IPS DF 6.9 (cell line): ENCODE results near the gene PAIP2.

Experiments used
- DNase-seq: peaks from one replicate; pipeline ENCODE4 v3.0.0-alpha.2; 2013; ENCODE audit warnings: low read depth, low spot score
- H3K27ac ChIP-seq: one replicate; pipeline ENCODE4 v1.5.1; 2013; ENCODE audit warnings: low read length, control low read depth
- H3K27me3 ChIP-seq: 2 replicates; pipeline ENCODE4 v1.6.1; 2013; ENCODE audit warnings: mild to moderate bottlenecking, low read length; ENCODE audit not compliant: control insufficient read depth, insufficient read depth
- H3K36me3 ChIP-seq: 2 replicates; pipeline ENCODE4 v1.6.1; 2013; ENCODE audit warnings: low read length; ENCODE audit not compliant: control insufficient read depth, insufficient read depth
- H3K4me1 ChIP-seq: 2 replicates; pipeline ENCODE4 v1.6.1; 2013; ENCODE audit warnings: low read length; ENCODE audit not compliant: control insufficient read depth, insufficient read depth
- H3K4me3 ChIP-seq: 2 replicates; pipeline ENCODE4 v1.5.1; 2013; ENCODE audit warnings: mild to moderate bottlenecking, low read length
- H3K9me3 ChIP-seq: 2 replicates; pipeline ENCODE4 v1.6.1; 2013; ENCODE audit warnings: low read length, inconsistent platforms; ENCODE audit not compliant: control insufficient read depth, insufficient read depth
- WGBS: extraction: QIAGEN DNeasy Blood & Tissue Kit; methylation state at CpG from one replicate; pipeline ENCODE4 v1.1.7; 2013; ENCODE audit warnings: mixed read lengths, missing lambda C conversion rate; ENCODE audit not compliant: insufficient read length, insufficient coverage; 5-methylcytosine and 5-hydroxymethylcytosine counted together

Gene PAIP2

DNA sequence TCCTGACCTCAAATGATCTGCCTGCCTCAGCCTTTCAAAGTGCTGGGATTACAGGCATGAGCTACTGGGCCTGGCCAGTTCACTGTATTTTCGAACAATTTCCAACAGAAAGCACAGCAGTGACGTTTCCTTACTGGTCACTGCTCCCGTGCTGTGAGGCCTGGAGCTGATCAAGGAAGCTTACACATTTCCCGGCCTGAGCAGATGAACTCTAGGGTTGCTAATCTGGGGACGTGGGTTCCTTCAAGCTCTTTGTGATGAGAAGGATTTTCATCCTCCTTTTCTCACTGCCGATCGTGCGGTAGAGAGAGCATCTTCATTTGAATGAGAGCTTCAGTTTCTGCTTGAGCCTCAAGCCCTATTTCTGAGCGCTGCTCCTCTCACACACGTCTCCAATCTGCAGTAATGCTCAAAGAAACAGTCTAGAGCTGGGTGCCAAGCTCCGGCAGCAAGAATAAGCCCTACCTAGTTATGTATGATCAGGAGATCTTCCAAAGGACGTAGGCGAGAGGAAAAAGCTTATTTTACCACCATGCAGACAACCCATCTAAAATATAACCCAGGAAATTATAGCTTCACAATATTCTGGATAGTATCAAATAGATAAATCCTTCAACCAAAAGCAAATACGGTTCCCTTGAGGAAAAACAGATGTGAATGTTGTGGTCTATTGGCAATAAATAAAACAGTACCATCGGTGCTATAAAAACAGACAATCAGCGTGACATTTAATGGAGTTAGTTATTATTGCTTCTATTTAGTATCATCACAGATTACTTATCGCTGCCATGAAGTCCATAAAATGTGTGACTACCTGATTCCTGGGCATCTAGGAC is 69.6 kb downstream of the PAIP2 start:
- no peaks in the 10 kb centered on the region for H3K9me3 ChIP-seq
- DNase-seq, result no peak
- no CpG with 5 or more reads among the region's 17 CpGs for WGBS
- no peak overlapping the region for H3K4me3 ChIP-seq
- no peaks in the 10 kb centered on the region for H3K27me3 ChIP-seq
- H3K4me1 ChIP-seq, result no peaks in the 10 kb centered on the region
- no peaks in the 10 kb centered on the region for H3K36me3 ChIP-seq
- H3K27ac ChIP-seq, result no peak overlapping the region

DNA sequence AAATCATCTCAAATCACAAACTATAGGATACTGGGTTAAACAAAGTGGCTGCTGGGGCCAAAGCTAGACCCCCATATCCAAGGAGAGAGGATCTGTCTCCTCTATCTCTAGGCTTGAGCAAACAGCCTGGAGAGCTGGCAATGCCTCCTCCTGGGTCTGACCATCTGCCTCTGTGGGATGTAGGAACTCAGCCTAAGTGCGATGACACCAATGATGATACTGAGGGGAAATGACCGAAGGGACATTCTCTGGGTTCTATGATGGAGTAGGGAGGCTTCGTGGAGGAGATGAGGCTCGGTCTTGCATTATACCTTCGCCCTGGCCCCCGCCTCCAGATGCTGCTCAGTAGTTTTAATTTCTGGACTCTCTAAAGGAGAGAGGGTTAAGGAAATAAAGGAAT is 71.5 kb downstream of the PAIP2 start:
- H3K27ac ChIP-seq, result no peak overlapping the region
- H3K4me1 ChIP-seq, result no peaks in the 10 kb centered on the region
- H3K4me3 ChIP-seq, result no peak overlapping the region
- WGBS, result no CpG with 5 or more reads among the region's 6 CpGs
- no peaks in the 10 kb centered on the region for H3K36me3 ChIP-seq
- no peak for DNase-seq
- no peaks in the 10 kb centered on the region for H3K9me3 ChIP-seq
- no peaks in the 10 kb centered on the region for H3K27me3 ChIP-seq

DNA sequence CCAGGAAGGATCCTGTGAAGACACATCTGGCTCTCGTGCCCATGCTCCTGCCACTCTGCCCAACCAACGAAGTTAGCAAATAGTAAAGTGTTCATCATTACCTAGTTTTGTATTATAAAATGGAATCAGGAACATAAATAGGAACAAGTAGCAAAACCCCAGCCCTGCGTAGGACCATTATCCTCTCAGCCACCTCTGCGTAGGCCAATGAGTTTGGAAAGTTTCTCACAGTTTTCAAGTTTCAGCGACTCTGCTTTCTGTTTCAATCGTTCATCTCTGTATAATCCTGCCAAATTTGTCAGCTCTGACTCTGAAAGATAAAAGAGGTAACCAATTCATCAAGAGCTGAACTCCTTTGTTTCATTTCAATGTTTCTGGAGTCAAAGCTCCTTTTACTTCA is 72.3 kb downstream of the PAIP2 start:
- WGBS, result no CpG with 5 or more reads among the region's 6 CpGs
- DNase-seq, result no peak
- H3K36me3 ChIP-seq, result peaks cover 3% of the 10 kb centered on the region; the same call in 1 of the 2 replicates
- no peak overlapping the region for H3K4me3 ChIP-seq
- H3K4me1 ChIP-seq, result no peaks in the 10 kb centered on the region
- no peaks in the 10 kb centered on the region for H3K27me3 ChIP-seq
- H3K9me3 ChIP-seq, result no peaks in the 10 kb centered on the region
- H3K27ac ChIP-seq, result no peak overlapping the region

DNA sequence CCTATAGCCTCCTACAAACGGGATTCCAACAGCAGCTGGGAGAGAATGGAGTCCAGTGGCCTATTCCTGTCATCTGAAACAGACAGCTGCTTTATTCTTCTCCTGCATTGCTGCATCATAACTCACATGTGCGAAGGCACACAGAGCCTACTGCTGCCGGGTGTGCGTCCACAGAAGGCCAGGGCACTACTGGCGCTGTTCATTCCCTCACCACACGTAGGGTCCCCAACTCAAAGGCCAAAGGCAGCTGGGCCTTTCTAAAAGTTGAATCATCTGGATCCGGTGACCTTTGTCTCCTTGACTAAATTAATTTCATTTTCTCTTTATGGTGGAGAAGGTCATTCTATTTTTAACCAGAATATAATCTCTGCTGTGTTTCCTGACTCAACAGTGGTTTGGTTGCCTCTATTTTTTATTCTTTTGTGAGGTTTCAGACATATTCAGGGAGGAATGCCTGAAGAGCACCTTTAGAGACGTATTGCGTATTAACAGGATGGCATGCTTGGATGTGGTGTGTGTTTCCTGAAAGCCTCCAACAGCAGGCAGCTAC is 73.0 kb downstream of the PAIP2 start:
- no CpG with 5 or more reads among the region's 9 CpGs for WGBS
- no peaks in the 10 kb centered on the region for H3K27me3 ChIP-seq
- H3K27ac ChIP-seq, result no peak overlapping the region

DNA sequence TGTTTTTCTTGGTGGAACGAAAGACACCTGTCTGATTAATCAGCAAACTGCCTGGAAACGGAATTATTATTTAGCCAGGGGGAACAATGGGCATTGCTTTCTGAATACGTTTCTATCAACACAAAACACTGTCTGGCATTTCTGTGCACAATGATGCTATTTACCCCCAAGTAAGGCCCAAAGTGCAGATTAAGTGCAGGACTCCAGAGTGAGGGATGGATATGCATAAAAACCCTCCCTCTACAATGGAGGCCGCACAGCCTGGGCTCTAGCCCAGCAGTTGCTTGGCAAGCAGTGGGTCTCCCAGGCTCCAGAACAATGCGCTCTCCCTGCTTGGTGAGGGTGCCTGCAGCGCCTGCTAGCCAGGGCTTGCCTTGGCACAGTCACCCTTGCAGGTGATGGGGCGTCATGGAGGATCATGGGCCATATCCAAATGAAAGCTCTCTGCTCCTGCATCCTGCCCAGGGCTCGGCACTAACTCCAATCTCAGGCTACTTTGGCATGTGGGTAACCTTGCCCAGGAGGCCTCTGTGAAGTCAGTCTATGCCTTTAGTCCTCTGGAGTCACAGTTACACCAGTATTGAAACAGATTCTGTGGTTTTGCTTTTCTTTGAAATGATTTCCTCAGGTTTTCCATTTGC is 73.7 kb downstream of the PAIP2 start:
- peaks cover 3% of the 10 kb centered on the region; the same call in 1 of the 2 replicates for H3K36me3 ChIP-seq
- no peak overlapping the region for H3K27ac ChIP-seq
- no peak overlapping the region for H3K4me3 ChIP-seq
- no peaks in the 10 kb centered on the region for H3K9me3 ChIP-seq
- H3K27me3 ChIP-seq, result no peaks in the 10 kb centered on the region
- no peak for DNase-seq
- no CpG with 5 or more reads among the region's 8 CpGs for WGBS
- H3K4me1 ChIP-seq, result no peaks in the 10 kb centered on the region

More for the DNA sequence above, 73.0 kb downstream of the PAIP2 start:
- H3K9me3 ChIP-seq, result no peaks in the 10 kb centered on the region
- no peak for DNase-seq
- H3K36me3 ChIP-seq, result peaks cover 3% of the 10 kb centered on the region; the same call in 1 of the 2 replicates
- H3K4me1 ChIP-seq, result no peaks in the 10 kb centered on the region
- H3K4me3 ChIP-seq, result no peak overlapping the region

DNA sequence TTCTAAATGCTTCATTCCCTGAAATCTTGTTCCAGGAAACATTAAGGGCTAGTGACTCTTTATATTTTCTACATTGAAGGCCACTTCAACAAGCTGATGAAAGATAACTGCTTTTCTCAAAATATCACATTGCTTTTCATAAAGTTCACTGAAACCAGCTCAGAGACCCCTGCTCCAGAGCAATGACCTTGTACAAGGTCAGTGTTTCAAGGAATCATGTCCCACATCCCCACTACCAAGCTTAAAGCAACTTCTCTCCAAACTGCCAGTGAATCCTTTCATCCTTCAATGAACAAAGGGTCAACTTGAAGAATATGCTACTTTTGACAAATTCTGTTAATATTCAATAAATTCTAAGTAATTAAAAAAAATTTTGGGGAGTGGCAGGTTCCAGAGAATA is 74.2 kb downstream of the PAIP2 start:
- Histone ChIP-seq H3K36me3 (peaks cover 3% of the 10 kb centered on the region; the same call in 1 of the 2 replicates), H3K27me3 (no peaks in the 10 kb centered on the region), H3K9me3 (no peaks in the 10 kb centered on the region), H3K4me3 (no peak overlapping the region), H3K27ac (no peak overlapping the region), H3K4me1 (no peaks in the 10 kb centered on the region)
- DNase-seq, result no peak

DNA sequence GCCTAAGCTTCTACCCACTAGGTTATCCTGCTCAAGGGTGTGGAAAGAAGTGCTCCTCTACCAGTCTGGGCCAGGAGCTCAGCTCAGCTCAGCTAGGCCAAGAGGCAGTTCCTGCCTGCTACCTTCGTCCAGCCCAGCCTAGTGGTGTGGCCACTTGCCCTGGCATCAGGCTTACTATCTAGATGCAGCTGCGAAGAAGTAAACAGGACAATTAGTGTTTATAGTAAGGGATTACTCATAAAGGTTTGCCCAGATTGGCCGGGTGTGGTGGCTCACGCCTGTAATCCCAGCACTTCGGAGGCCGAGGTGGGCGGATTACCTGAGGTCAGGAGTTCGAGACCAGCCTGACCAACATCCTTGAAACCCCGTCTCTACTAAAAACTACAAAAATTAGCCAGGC is 75.0 kb downstream of the PAIP2 start:
- Histone ChIP-seq H3K4me1 (no peaks in the 10 kb centered on the region), H3K36me3 (peaks cover 3% of the 10 kb centered on the region; the same call in 1 of the 2 replicates), H3K4me3 (no peak overlapping the region), H3K27ac (no peak overlapping the region), H3K9me3 (no peaks in the 10 kb centered on the region), H3K27me3 (no peaks in the 10 kb centered on the region)
- no peak for DNase-seq
- no CpG with 5 or more reads among the region's 9 CpGs for WGBS

DNA sequence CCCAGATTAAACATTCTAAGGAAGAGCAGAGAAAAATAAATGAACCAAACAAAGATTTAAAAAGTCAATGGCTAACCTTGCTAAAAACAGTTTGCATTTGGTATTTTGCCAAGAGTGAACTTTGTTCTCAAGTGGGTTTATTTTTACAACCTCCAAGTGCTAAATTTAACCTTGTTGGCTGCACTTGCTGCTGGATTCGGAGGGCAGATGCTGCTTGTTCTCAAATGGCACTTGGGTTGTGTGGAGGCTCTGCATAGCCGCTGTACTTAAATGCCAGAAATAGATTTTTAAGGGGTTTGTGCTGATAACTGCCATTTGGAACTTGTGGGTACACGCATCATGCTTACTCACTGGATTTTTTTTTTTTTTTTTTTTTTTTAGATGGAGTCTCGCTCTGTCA is 75.6 kb downstream of the PAIP2 start:
- Histone ChIP-seq H3K36me3 (peaks cover 3% of the 10 kb centered on the region; the same call in 1 of the 2 replicates), H3K4me1 (no peaks in the 10 kb centered on the region), H3K27me3 (no peaks in the 10 kb centered on the region), H3K27ac (no peak overlapping the region), H3K9me3 (no peaks in the 10 kb centered on the region), H3K4me3 (no peak overlapping the region)
- DNase-seq, result no peak
- no CpG with 5 or more reads among the region's 4 CpGs for WGBS

DNA sequence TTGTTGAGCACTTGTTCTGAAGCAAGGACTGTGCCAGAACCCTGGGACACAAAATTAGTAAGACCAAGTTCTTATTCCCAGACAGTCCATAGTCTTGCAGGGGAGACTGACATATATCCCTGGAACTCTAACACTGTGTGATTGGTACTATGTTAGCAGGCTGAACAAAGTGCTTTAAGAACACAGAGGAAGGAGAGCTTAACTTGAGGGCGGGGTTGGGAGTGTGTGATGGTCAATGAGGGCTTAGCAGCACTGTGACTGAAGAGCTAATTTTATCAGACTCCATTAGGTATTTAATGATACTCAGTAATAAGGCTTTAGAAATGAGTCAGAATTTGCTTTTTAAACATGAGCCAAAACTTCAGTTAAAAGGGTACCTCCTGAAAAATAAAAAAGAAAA is 77.1 kb downstream of the PAIP2 start:
- Histone ChIP-seq H3K4me3 (no peak overlapping the region), H3K36me3 (peaks cover 4% of the 10 kb centered on the region; the same call in 1 of the 2 replicates), H3K27me3 (no peaks in the 10 kb centered on the region), H3K9me3 (no peaks in the 10 kb centered on the region), H3K4me1 (no peaks in the 10 kb centered on the region), H3K27ac (no peak overlapping the region)
- DNase-seq, result no peak
- WGBS, result no CpG with 5 or more reads among the region's 1 CpG
